ENCODE results near the gene TADA2B.

Gene TADA2B

DNA sequence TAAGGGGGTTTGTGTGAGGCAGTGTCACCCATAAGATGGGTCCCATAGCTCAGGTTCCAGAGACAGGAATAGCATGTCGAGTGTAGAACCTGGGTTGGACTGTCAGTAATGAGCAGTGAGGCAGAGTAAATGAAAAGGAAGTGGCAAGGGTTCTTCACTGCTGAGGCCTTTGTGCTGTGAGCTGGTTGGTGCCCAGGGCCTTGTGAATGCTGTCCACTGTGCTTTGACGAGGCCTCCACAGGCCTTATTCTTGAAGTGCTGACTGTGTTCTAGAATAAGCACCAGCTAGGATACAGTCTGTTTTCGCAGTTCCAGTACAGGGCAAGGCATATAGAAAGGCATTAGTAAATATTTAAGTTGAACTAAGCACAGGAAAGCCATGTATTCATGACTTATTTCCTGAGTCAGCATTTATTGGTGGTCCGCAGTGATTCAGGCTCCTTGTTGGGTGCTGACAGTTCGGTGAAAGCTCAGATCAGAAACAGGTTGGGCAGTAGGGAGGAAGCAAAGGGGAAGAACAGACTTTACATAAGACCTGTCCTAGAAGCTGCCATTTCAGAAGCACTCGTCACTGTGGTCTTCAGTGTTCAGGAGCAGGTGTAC, 25.6 kb upstream of the TADA2B start:
- no peak for DNase-seq (ENCODE audit: low read depth in 1 of 2, low spot score in 1 of 2)

DNA sequence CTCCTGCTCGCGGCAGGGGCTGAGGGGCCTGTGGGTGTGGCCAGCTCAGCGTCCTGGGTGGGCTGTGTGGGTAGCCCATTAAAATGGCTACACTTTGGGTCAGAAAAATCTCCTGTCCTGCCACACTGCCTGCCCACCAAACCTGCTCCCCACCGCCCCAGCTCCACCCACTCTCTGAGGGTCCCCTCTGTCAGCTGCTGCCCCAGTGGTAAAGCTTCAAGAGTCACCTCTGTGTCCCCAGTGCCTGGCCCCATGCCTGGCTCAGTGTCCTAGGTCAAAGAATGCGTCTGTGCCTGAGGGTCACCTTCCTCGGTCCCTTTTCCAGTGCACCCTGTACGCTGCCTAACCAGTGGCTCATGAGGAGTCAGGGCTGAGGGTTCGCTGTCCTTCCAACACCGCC, 24.9 kb upstream of the TADA2B start:
- DNase-seq (ENCODE audit: low read depth in 1 of 2, low spot score in 1 of 2) = no peak

DNA sequence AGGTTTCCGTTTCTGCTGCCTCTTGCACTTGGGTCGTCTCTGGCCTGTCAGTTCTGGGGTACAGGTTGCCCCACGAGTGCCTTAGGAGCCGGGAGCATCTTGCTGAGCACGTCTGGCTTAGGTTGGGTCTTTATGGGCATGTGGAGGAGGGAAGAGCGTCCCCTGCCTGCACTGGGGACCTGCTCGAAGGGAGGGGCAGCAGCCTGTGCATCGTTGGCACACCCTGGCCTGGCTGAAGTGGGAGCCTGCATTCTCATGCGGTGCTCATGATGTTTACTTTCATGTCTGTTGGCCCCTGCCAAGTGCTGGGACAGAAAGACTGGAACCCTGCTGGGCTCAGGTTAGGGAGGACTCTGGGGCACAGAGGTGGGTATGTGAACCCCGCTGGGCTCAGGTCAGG, 23.8 kb upstream of the TADA2B start:
- no peak for DNase-seq (ENCODE audit: low read depth in 1 of 2, low spot score in 1 of 2)

DNA sequence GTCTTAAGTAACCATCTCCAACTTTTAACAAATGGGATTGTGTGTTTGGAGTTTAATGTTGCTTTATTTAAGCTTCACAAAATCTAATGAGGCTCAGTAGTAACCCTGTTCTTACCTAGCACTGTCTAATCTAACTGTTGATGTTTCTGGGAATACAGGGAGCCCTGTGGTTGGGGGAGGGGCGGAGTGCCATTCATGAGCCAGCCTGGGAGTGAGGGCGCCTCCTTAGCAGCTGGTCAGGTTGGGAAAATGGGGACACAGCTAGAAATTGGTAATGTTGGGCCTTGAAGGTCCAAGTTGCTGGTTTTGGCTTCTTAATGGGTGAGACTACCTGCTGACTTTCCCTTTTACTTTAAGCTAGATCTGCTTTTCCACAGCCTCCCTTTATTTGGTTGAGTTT, 22.9 kb upstream of the TADA2B start:
- no peak for DNase-seq (ENCODE audit: low read depth in 1 of 2, low spot score in 1 of 2)

DNA sequence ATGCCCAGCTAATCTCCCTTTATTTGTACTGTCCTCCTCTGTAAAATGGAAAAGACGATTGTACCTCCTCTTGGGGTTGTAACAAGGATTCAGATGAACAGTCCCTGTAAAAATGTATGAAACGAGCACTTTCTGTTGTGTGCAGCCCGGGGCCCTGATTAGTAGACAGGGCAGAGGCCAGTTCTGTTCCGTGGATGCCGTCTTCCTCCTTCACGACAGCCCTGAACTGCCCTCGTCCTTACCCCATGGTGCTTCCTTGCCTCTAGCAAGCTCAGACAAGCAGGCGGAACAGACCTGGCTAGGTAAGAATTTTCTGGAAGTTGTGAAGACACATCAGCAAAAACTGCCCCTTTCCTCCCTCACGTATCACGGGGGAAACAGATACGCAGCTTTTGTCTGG, 22.3 kb upstream of the TADA2B start:
- no peak for DNase-seq (ENCODE audit: low read depth in 1 of 2, low spot score in 1 of 2)

DNA sequence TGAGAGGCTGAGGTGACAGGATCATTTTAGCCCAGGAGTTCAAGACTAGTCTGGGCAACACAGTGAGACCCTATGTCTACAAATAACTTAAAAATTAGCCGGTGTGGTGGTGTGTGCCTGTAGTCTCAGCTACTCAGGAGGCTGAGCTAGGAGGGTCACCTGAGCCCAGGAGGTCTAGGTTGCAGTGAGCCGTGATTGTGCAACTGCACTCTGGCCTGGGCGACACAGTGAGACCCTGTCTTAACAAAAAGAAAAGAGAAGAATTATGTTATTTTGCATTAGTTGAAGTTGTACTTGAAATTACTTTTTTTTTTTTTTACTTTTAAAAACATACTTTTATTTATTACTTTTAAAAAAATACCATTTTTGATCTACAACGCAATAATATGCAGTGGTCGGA, 21.8 kb upstream of the TADA2B start:
- DNase-seq (ENCODE audit: low read depth in 1 of 2, low spot score in 1 of 2) = no peak

DNA sequence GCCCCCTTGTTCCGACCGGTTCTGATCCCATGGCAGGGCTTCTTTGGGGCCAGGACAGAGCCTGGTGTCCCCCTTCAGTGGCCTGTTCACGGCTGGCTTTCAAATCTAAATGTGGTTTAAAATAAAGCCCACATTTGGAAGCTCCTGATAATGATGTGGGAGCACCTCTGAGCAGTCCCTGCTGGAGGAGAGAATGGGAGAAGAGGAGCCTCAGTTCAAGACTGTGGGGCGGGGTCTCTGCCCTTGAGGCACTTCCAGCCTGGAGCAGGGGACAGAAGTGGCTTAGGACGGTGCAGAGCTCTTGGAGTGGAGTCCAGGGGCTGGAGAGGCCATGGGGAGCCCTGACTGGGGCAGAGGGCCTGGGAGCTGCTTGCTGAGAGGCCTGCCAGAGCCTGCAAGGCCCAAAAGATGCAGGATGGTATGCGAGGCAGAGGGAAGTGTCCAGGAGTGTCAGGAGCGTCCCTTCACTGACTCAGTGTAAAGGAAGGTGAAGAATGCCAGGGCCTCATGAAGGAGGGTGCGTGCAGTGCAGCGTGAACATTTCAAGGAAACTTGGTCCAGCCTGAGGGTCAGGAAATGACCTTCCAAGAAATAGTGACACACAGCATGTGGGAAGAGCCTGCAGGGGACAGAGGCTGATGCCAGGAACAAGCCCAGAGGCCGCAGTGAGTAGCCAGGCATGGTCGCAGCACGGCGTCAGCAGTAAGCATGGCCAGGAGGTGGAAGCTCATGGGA, 21.1 kb upstream of the TADA2B start:
- no peak for DNase-seq (ENCODE audit: low read depth in 1 of 2, low spot score in 1 of 2)

DNA sequence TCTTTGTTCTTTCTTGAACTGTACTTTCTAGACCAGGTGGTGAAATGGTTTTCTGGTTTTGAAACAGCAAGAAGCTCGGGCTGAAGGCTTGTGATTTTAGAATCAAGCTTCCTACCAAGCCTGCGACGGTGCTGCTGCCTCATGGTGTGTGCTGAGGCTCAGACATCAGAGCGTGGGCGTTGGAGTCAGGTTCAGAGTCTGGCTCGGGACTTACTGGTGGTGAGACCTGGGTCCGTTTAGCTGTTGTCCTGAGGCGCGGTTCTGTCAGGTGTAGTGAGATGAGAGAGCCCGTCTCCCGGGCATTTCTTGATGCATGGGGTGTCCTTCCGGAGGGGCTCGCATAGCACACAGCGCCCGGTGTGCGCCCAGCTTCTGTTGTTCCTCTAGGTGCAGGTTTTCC, 19.7 kb upstream of the TADA2B start:
- no peak for DNase-seq (ENCODE audit: low read depth in 1 of 2, low spot score in 1 of 2)

DNA sequence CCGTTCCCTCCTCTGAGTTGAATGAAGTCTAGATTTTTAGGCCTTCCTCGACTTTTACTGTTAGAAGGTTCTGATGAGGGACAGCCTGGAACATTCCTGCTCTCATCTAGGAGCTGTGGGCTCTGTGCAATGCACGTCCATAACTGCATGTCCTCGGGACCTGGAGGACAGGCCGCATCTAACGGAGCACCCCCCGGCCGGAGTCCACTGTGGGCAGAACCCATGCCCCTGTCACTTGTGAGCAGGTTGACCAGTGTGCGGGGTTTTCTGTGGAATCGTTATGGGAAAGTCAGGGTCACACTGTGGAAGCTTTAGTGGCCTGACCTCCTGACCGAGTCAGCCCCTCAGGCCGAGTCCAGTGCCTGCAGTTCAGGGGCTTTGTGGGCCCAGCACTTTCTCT, 19.3 kb upstream of the TADA2B start:
- no peak for DNase-seq (ENCODE audit: low read depth in 1 of 2, low spot score in 1 of 2)

DNA sequence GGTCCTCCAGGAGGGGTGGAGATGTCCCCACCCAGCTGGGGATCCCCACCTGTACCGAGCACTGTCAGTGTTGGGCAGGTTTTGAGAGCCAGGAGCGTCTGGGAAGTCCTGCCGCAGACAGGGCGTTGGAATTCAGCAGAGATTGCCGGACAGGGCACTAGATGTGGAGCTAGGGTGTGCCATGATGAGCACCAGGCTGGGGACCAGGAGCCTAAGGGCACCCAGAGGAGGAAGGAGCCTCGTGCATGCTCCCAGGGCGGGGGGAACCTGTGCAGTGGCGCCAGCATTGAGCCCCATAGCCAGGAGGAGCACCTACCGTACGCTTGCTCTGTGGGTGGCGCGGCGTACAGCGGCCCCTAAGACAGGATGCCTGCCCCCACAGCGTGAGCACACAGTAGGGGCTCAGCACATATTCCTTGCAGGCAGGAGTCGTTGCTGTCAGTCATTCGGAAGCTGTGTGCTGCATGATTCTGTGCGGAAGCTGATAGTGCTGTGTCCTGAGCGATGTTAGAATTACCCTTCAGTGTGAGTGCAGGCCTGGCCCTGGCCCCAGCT, 18.8 kb upstream of the TADA2B start:
- no peak for DNase-seq (ENCODE audit: low read depth in 1 of 2, low spot score in 1 of 2)

DNA sequence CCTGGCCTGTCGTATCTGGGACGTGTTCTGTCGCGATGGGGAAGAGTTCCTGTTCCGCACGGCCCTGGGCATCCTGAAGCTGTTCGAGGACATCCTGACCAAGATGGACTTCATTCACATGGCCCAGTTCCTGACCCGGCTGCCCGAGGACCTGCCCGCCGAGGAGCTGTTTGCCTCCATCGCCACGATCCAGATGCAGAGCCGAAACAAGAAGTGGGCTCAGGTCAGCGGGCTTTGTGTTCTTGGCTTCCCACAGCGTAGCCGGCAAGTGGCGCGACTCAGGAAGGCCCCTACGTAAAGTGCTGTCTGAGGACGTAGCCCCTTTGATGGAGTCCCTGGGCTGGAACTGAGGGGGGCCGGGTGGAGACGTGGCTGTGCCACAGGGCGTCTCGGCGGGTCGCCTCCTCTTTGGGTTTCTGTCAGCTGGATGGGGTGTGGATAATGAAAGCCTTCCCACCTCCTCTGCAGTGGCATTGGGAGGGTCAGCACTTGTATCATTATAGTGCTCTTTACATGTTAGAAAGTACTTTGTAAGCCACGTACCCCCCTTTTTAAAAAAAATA, 18.1 kb upstream of the TADA2B start:
- DNase-seq (ENCODE audit: low read depth in 1 of 2, low spot score in 1 of 2) = no peak

DNA sequence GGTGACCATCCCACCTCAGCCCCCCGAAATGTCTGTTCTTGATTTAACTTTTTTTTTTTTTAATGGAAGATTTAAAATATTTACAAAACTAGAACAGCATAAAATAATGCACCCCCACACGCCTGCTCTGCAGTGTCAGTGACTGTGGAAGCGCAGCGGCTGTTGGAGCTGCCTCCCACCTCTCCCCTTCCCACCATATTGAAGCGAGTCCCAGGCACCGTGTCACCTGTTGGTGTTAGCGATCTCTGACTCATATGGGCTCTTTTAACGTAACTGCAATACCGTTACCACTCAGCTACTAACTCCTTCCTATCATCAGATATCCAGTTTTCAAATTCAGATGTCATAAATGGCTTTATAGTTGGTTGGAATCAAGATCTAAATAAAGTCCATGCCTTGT, 17.1 kb upstream of the TADA2B start:
- no peak for DNase-seq (ENCODE audit: low read depth in 1 of 2, low spot score in 1 of 2)

DNA sequence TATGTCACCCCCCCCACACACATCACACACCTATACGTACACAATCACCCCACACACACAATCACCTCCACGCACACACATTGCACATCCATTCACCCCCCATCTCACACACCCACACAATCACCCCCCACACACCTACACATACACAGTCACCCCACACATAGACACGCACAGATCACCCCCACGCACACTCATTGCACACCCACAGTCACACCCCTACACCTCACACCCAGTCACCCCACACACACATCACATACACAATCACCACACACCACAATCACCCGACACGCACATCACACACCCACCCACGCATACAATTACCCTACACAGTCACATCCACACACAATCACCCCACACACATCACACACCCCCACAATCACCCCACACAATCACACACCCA, 15.9 kb upstream of the TADA2B start:
- DNase-seq (ENCODE audit: low read depth in 1 of 2, low spot score in 1 of 2) = no peak

DNA sequence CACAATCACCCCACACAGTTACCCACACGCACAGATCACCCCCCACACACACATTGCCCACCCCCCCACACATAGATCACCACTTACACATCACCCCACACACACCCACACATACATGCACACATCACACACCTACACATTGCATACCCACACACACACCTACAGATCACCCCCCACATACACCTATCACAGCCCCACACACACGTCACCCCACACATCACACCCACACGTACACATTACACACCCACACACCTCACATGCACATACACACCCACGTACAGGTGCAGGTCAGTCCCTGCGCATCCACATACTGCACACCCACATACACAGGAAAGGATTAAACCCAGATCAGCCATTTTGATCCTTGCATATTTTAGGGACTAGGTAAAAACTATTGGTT, 15.3 kb upstream of the TADA2B start:
- no peak for DNase-seq (ENCODE audit: low read depth in 1 of 2, low spot score in 1 of 2)

DNA sequence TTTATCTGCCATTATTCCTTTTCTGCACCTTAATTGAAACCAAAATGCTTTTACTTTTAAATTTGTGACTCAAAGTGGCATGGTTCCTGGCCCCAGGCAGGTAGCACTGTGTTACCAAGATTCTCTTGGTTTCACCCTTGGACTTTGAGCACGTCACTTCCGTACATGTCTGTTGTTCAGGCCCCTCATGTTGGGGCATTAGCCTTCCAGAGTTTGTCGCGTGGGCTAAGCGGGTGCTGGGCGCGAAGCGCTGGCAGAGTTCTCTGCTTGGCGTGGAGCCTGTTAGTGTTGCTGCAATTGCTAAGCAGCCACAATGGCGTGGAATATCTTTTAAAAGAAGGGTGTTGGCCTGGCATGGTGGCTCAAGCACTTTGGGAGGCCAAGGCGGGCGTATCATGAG, 14.0 kb upstream of the TADA2B start:
- DNase-seq (ENCODE audit: low read depth in 1 of 2, low spot score in 1 of 2) = no peak

DNA sequence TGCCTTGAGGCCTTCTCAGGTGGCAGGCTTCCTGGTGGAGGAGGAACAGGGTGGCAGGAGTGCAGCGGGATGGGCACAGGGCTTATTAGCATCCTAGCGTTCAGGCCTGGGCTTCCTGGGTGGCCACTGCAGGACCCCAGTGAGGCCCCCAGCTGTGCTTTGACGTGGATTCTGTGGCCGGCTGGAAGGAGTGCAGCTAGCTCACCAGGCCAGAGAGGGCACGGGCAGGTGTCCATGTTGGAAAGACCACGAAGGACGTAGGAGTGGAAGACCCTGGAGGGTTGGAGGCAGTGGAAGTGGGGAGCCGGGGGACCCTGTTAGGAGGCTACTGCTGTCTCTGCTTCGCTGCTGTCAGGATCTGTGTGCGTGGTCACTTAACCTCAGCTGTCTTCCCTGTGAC, 13.3 kb upstream of the TADA2B start:
- DNase-seq (ENCODE audit: low read depth in 1 of 2, low spot score in 1 of 2) = no peak

DNA sequence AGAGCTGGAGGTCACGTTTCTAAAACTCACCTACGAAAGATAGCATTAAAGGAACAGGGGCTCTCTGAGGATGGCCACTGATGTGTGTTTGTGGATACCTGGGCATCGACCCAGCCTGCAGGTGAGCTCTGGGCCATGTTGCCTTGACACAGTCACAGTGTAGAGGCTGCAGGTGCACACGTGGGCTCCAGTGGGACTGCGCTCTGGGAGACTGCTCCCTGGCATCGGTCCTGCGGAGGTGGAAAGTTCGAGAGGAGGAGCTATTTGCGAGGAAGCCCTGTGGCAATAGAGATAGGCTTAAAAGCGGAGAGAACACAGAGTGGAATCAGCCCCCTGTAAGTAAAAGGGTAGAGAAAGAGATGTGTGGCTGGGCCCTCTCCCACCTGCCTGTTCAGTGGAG, 12.3 kb upstream of the TADA2B start:
- DNase-seq (ENCODE audit: low read depth in 1 of 2, low spot score in 1 of 2) = no peak

DNA sequence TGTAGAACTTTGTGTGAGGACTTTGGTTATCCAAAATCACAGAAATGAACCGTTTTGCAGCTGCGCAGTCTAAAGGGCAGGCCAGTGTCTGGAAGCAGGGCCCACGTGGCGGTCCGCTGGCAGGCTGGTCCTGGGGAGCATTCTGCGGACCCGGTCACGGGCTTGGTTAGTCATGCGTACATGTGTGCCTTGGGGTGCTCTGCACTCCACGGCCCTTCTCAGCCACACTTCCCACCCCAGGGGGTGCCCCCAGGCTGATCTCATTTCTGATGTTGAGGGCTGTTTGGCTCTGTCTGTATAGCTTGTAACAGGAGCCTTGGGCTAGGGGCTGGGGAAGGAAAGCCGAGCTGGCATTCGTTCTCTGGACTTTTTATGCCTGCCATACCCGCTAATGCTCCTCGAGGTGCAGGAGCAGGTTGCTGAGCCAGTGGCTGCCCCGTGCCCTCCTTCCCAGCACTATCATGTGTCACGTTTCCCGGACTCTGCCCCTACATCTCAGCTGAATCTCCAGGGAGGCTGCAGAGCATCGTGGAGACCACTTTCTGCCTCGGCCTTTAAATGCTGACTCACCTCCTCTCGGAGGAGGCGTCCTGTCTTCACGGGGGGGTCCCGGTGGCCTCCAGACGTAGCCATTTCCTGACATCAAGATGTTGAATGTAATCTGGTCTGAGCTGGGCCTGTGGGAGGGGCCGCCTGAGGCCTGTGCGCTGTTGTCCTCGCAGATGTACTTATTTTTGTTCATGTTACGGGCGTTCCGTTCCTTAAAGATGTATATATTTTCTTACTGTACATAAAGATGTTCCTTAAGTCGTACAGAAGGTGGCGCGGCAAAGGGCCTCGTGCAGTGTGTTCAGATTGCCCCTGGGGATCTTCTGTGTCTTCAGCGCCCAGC, 11.4 kb upstream of the TADA2B start:
- DNase-seq (ENCODE audit: low read depth in 1 of 2, low spot score in 1 of 2) = no peak

DNA sequence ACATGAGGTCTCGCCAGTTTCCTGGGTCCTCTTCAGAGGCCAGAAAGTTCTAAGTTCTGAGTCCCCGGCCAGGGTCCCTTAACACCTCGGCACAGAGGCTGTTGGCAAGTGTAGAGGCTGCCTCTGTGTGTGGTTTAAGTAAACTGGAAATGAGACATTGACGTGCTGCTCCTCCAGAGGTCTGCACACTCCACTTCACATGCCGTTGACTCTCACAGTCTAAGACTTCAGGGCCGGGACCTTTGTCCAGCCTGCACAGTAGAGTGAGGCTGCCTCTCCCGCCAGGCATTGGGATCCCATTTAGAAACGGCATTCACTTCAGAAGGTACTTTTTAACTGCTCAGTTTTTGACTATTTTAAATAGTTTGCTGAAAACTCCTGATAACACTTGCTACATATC, 10.6 kb upstream of the TADA2B start:
- DNase-seq (ENCODE audit: low read depth in 1 of 2, low spot score in 1 of 2) = no peak

DNA sequence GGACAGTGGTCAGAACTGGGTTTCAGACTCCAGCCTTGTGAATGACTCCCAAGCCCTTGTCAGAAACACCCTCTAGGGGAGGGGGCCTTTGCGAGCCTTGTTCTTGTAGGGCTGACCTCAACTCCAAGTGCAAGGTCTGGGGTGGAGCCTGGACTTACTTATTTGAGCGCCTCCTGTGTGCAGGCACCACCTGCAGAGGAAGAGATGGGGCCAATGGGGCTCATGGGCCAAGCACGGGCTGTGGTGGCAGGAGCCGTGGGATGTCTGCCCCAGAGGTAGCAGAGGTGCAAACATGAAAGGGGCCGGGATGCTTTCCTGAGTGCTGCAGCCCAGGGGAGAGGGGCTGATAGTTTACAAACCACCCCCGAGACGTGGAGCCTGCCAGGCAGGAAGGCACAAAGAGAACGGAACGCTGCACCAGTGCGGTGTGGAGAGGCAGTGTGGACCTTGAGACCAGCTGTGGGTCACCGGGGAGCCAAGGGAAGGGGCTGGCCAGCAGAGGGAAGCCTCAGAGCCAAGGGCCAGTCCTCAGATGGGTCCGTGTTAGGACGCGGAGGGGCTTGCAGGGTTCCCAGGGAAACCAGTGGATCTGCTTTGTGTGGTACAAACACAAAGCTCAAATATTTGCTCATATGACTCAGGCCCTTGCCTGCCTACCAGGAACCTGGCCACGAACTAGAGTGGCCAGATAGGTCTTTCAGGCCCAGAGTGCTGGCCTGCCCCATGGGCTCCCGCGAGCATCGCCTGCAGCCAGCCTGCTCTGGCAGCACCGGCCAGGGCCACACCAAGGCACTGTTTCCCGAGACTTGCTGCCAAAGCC, 8.7 kb upstream of the TADA2B start:
- DNase-seq (ENCODE audit: low read depth in 1 of 2, low spot score in 1 of 2) = no peak

DNA sequence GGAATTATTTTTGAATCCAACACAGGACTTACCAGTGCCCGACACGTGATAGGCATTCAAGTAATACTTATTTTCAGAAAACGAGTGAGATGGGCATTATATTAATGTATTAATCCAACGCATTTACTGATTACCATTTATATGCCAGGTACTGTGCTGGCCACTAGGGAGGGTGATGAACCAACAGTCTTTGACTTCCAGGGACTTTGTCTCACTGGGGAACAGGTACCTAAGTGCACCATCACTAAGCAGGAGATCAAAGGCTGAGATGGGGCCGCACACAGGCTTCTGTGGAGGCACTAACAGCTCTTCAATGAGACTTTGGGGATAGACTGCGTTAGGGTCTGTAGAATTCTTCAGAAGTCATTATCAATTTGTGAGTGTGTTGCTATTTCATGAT, 5.7 kb upstream of the TADA2B start:
- DNase-seq (ENCODE audit: low read depth in 1 of 2, low spot score in 1 of 2) = no peak
